Activated T-cell treated with anti-CD3 and anti-CD28 coated beads, Interleukin-2, amount 50 U/mL, for 1 hour (primary cell): Measurements from ENCODE around the gene TBC1D13.
"Not testable (repeated sequence)": the region's sequence is repeated elsewhere in the genome, so short reads cannot be mapped to it uniquely, and the experiment has no call there.

ENCODE experiments used
- DNase-seq: peaks from one replicate; pipeline ENCODE4 v3.0.0-alpha.2; 2020

The TBC1D13 gene

DNA sequence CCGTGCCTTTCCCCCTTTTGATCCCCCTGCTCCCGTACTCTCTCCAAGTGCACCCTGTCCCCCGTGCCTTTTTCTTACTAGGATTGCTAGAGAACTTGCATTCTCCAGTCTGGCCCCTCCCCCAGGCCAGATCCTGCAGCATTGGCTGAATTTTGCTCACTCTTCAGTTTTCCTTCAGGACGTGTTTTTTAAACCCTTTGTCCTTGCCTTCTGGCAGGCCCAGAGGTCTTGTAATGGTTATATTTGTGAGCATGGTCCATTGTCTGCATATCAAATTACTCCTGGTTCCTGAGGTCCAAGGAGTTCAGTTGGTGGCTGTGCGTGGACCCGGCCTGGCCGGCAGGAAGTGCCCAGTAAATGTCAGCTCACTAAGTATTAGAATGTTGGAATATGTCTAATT, 606 bp downstream of the TBC1D13 start:
- DNase-seq, result no peak

DNA sequence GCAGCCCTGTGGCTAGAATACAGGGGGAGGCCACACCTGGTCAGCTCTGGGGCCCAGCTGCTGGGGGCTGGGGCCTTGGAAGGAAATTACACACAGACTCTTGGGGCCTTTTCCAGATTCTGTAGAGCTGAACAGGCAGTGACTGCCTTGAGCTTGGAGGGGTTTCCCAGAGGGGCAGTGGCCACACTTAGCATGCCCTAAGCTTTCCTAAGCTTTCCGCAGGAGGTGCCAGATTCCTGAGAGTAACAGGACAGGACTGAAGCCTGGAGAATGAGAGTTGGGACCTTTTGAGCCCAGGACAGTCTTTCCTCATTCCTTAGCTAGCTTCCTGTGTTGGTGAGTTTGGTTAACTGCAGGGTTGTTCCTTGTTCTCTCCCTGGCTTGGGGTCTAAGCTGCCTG, 1.4 kb downstream of the TBC1D13 start:
- DNase-seq, result no peak

DNA sequence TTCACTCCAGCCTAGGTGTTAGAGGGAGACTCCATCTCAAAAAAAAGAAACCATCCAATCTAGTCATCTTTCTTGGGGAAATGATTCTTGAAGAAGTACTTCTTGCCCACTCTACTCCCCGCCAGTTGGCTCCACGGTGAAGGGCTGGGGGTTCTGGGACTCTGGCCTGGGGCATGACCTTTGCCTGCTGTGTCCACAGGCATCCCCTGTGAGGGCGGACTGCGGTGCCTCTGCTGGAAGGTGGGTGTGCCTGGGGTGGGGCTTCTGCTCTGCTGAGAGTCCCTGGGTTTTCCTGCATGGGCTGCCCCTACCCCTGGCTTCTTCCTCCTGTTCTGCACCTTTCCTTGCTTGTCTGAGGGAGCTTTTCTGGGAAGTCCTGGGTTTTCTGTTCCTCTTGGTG, 3.5 kb downstream of the TBC1D13 start:
- DNase-seq, result no peak

DNA sequence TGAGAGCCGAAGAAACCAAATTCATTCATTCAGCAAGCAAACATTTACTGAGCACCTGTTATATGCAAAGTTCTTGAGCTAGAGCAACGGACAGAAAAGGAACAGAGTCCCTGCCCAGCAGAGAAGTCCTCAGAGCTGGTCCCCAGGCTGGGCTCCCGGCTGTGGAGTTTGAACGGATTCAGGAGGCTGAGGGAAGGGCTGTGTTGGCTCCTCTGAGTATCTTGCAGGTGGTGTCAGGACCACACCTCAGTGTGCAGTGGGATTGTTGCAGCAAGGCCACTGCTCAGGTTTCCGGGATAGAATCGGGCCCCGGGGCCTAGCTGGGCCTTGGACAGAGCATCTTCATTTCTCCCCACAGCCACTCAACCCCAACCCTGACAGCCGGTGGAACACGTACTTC, 5.1 kb downstream of the TBC1D13 start:
- no peak for DNase-seq

DNA sequence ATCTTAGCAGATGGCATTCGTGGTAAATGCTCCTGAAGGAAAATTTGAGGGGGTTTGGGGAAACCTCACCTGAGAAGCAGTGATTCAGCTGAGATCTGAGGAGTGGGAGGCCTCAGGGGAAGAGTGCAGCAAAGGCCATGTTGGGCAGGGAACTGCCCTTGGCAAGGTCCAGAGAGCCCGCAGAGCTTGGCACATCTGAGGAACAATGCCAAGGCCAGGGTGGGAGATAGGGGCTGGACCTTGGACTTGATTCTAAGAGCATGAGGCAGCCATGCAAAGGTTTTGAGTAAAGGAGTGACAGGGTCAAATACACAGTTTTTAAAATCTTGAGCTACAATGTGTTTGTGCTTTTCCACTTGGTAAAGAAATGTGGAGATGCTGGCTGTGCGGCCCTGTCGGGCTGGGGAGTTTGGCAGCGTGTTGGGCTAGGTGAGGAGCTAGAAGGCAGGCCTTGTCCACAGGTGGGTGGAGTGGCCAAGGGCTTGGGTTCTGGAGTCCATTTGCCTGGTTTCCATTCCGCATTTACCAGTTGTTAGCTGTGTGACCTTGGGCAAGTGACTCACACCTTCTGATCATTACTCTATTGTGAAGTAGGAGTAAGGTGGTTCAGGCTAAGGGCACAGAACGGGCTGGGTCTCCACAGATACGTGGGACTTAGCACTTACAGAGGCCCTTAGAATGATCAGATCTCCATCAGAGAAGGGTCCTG, 6.1 kb downstream of the TBC1D13 start:
- no peak for DNase-seq

DNA sequence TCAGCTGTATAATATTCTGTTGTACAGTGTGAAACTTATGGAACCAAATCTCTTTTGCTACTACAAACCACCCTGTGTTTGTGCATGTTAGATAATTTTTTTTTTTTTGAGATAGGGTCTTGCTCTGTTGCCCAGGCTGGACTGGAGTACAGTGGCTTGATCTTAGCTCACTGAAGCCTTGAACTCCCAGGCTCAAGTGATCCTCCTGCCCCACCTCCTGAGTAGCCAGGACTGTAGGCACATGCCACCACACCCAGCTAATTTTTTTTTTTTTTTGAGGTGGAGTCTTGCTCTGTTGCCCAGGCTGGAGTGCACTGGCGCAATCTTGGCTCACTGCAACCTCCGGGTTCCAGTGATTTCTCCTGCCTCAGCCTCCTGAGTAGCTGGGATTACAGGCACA, 7.9 kb downstream of the TBC1D13 start:
- DNase-seq, result not testable (repeated sequence)

DNA sequence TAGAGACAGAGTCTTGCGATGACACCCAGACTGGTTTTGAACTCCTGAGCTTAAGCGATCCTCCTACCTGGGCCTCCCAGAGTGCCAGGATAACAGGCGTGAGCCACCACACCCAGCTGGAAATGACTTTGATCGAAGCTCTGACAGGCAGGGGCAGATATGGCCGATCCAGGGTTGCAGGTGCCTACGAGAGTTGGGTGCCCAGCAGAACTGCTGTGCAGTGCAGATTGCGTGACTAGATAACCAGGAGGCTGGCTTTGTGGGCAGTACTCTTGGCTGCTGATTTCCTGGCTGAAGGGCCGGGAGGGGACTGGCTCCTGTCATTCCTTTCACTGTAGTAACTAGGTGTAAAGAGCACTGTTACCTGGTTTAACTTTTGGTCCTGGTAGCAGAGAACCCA, 11.8 kb downstream of the TBC1D13 start:
- no peak for DNase-seq

DNA sequence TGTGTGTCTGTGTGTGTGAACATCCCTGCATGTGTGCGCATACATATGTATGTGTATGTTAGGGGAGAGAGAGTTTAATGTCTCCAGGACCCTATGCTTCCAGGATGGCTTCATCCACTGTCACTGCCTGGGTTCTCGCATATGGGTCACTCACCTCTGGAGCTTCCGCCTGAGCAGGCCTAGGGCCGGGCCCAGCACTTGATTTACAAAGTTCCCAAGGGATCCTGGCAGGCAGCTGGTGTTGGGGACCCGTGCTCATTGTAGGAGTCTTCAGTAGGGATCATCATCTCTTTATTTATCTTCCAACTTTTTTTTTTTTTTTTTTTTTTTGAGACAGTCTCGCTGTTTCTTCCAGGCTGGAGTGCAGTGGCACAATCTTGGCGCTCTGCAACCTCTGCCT, 13.0 kb downstream of the TBC1D13 start:
- DNase-seq, result no peak

DNA sequence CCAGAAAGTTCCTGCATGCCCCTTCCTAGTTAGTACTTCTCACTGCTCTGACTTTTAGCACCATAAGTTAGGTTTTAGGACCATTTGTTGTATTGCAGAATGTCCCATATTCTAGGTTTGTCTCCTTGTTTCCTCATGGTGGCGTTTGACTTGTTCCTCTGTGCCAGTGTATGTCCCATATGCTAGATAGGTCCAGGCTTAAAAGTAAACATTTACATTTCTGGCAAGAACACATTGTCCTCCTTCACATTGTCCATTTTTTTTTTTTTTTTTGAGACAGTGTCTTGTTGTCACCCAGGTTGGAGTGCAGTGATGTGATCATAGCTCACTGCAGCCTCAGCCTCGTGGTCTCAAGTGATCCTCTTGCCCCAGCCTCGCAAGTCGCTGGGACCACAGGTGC, 15.4 kb downstream of the TBC1D13 start:
- no peak for DNase-seq

DNA sequence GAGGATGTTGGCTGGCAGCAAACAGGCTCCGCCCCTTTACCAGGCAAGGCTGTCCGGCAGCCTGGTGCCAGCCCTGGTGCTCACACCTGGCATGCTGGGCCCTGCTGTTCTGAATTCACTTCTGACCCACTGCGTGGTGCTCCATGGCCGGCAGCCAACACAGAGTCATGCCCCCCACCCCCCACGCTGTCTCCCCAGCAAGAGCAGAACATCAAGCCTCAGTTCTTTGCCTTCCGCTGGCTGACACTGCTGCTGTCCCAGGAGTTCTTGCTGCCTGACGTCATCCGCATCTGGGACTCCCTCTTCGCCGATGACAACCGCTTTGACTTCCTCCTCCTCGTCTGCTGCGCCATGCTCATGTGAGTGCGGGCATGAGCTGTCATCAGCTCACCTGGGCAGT, 18.6 kb downstream of the TBC1D13 start:
- no peak for DNase-seq

DNA sequence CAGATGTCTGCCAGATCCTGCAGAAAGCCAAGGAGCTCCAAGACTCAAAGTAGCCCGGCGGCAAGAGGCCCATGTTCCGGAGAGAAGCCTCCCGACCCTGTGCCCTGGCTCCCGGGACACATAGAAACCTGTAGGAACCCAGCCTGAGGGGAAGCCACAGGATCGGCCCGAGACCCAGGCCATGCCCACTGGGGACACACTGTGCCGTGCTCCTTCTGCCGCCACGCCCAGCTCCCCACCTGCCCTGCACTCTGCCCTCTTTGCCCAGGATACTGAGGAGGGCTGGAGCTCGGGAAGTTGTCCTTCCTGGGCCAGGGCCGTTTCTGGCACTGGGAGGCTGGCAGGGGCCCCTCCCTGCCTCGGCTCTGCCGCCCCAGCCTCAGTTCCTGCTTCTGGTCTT, 20.8 kb downstream of the TBC1D13 start:
- no peak for DNase-seq

DNA sequence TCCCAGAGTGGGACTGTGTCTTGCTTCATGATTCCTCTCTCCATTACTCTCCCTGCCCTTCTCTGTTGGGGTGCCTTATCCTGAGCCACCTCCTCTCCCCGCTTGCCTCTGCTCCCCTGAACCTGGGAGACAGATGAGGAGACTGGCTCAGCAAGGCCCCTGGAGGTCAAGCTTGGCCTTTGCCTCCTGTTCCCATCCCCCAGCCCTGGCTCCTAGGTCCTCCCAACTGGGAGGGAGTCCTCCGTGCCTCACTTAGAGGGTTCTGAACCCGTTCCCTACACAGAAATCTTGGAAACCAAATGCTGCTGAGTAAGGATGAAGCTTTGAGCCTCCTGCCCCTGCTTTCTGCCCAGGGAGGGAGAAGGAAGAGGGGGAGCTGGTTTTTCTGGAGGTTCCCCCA, 21.5 kb downstream of the TBC1D13 start:
- DNase-seq, result no peak

DNA sequence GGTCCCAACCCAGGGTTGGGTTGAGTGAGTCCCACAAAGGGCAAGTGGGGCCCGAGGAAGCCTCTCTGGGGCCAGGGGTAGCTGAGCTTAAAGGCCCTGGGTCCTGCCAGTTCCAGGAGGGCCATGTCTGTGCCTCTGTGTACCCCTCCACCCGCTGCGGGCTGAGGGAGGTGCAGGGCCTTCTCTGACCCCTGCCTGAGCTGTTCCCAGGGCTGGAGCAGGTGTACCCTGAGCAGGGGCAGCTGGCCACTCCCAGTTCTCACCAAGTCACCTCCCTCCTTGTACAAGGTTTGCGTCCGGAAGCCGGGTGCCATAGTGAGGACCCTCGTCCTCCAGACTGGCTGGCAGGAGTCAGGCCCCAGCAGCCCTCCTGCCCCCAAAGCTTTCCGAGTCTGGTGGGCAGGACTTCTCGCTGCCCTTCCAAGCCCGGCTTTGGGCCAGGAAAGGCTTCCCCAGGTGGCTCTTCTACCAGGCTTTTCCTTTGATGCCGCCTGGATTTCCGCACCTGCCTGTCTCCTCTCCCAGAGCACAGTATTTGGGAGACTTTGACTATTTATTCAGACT, 22.1 kb downstream of the TBC1D13 start:
- DNase-seq, result no peak

DNA sequence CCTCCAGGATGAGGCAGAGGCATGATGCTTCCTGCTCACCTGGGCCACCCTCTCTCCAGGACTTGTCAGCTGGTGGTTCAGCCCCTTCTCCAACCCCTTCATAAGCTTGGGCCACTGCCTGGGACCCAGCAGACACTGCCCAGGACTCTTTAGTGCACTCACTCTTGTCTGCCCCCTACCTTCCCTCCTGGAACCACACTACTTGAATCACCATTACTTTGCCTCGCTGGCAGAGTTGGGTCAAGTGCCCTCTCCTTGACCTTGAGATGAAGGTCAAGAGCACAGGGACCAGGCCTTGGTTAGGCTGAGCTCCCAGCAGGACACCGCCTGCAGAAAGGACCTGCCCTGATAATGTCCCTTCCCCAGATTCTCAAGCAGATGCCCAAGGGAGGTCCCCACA, 22.8 kb downstream of the TBC1D13 start:
- DNase-seq, result no peak

DNA sequence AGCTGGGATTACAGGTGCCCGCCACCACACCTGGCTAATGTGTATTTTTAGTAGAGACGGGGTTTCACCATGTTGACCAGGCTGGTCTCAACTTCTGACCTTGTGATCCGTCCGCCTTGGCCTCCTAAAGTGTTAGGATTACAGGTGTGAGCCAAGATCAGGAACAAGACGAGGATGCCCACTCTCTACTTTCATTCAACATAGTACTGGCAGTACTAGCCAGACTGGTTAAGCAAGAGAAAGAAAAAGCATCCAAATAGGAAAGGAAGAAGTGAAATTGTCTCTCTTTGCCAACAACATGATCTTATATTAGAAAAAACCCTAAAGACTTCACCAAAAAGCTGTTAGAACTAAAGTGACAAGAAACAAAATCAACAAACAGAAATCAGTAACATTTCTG, 23.8 kb downstream of the TBC1D13 start:
- DNase-seq, result no peak

DNA sequence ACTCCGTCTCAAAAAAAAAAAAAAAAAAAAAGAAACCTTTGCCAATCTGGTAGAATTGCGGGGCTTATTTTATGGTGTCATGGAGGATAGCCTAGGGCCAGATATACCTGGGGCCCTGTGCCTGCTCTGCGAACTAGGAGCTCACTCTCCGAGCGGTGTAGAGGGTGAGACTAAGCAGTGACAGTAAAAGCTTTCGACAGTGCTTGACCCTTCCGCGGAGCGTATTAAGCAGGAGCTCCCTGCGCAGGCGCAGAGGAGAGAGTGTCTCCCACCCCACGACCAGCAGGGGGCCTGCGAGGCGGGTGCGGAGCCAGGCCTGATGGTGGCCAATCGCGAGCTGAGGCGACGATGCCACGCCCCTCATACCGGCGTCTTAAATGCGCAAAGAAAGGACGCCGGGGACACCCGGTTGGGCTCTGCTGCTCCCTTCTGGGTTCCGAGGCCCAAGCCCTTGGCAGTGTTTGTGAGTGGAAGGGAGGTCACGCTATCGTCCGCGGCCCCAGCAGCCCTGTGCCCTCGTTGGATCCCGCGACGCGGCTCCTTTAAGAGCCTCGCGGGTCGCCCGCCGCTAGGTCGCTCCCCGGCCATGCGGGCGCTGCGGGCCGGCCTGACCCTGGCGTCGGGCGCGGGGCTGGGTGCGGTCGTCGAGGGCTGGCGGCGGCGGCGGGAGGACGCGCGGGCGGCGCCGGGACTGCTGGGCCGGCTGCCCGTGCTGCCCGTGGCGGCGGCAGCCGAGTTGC, 31.2 kb downstream of the TBC1D13 start, which contains the start of gene ENDOG:
Gene ENDOG (plus strand): TSS at position 402 of the 740 bp plus-strand sequence. CDS start 185 bp downstream, at position 587.
- peak; percentile 99 for DNase-seq

DNA sequence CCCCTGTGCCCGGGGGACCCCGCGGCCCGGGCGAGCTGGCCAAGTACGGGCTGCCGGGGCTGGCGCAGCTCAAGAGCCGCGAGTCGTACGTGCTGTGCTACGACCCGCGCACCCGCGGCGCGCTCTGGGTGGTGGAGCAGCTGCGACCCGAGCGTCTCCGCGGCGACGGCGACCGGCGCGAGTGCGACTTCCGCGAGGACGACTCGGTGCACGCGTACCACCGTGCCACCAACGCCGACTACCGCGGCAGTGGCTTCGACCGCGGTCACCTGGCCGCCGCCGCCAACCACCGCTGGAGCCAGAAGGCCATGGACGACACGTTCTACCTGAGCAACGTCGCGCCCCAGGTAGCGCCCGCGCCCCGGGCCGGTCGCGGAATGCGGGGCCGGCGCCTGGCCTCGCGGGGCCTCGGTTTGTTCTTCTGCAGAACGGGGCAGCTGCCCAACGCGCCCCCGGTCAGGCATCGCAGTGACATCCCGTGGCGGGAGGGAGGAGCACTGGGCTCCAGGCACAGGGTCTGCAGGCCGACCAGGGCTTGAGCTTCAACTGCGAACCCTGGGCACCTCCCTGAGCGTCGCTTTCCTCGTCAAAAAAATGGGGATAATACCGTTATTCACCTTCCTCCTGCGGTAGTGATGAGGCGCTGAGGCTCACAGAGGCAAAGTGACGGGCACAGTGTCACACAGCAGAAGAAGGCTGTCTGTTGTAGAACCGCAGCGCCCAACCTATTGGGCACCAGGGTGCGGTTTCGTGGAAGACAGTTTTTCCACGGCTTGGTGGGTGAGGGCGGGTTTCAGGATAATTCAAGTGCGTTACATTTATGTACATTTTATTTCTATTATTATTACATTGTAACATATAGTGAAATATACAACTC, 32.0 kb downstream of the TBC1D13 start:
- DNase-seq, result no peak

DNA sequence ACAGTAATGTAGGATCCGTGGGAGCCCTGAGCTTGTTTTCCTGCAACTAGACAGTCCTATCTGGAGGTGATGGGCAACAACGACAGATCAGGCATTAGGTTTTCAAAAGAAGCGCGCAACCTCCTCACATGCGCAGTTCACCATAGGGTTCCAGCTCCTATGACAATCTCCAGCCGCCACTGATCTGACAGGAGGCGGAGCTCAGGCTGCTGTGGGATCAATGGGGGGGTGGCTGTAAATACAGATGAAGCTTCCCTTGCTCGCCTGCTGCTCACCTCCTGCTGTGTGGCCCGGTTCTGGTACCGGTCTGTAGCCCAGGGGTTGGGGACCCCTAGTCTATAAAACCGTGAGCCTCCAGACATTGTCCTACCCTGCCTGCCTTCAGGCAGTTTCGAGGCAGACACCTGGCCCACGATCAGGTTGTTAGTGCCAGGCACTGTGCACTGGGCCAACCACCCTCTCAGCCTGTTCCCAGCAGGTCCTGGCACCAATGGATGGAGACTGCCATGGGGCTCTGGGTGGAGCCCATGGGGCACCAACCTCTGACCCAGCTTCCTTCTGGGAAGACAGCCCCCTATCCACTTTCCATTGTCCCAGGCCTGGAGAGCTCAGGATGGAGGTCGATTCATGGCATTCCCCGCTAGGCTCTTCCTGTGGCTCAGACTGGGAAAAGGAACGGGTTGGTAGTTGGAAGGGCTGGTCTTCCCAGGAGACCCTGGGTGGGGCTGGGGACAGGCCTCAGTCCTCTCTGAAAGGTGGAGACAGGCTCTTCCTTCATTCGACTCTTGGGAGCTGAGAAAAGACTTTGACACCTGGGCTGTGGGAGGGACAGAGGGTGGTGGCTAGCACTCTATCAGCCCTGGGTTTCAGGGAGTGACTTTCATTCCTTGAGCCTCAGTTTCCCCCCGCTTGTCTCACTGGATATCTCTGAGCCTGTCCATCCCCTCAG, 32.9 kb downstream of the TBC1D13 start:
- no peak for DNase-seq

DNA sequence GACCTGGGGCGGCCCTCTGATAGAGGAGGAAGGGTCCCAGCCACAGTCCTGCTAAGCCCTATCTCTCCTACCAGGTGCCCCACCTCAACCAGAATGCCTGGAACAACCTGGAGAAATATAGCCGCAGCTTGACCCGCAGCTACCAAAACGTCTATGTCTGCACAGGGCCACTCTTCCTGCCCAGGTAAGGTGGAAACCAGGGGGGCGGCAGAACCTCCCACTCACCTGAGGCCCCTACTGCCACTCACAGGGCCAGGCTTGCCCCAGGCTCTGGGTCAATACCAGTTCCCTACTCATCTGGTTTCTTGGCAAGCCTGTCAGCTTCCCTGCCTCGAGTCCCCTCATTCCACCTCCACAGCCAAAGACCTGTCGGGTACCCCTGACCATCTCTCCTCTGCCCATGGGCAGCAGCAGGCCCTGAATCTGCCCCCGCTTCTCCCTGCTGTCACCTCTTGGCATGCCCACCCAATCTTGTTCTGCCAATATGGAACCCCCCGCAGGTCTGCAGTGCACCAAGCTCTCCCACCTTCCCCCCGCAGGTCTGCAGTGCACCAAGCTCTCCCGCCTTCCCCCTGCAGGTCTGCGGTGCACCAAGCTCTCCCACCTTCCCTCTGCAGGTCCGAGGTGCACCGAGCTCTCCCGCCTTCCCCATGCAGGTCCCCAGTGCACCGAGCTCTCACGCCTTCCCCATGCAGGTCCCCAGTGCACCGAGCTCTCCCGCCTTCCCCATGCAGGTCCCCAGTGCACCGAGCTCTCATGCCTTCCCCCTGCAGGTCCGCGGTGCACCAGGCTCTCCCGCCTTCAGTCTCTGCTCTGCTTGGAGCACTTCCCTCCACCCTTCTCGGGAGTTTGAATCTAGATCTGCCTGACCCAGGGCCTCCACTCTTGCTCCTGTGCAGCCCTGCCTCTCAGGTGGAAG, 33.9 kb downstream of the TBC1D13 start:
- no peak for DNase-seq

DNA sequence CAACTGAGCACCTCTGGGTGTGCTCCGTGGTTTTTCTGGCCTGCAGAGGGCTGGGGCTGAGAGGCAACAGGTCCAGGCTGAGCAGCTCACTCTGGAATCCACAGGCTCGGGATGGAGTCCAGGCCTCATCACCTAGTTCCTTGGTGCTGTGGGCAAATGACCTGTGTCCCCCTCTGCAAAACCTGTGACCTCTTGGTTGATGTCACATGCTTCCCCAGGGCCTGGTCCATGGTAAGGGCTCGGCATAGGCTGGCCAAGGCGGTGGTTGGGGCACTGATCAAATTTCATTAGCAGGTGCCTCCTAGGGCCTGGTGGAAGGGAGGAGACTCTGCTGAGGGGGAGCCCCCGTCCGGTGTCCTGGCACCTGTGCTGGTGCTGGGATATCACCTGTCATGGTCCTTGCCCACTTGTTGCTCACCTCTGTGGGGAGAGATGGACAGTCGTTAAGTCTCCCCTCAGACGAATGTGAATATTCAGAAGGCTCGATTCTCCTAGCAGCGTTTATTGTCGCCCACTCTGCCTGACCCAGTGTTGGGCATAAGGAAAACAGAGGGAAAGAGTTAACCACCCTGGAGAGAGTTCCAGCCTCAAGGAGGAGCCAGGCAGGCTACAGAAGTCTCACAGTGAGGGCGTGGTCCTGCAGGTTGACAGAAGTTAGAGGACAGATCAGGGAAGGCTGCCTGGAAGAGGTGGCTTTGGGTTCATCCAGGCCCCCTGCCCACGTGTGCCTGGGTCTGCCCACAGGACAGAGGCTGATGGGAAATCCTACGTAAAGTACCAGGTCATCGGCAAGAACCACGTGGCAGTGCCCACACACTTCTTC, 34.7 kb downstream of the TBC1D13 start:
- DNase-seq, result no peak
